HG02642 (cell line): Measurements from ENCODE around the gene SPRN.
"Not testable (repeated sequence)": the region's sequence is repeated elsewhere in the genome, so short reads cannot be mapped to it uniquely, and the experiment has no call there.

Experiments used
- ATAC-seq: cut with Tn5 transposase; IDR thresholded peaks from one replicate; pipeline ENCODE4 v1.9.1; 2021; ENCODE audit warnings: mild to moderate bottlenecking; ENCODE audit not compliant: unreplicated experiment, poor library complexity

Gene SPRN

GRCh38 chr10:133441356-133441755 is 16.9 kb upstream of the SPRN start:
- ATAC-seq, result not testable (repeated sequence)

GRCh38 chr10:133440633-133441285 is 16.3 kb upstream of the SPRN start:
- ATAC-seq, result no peak

DNA sequence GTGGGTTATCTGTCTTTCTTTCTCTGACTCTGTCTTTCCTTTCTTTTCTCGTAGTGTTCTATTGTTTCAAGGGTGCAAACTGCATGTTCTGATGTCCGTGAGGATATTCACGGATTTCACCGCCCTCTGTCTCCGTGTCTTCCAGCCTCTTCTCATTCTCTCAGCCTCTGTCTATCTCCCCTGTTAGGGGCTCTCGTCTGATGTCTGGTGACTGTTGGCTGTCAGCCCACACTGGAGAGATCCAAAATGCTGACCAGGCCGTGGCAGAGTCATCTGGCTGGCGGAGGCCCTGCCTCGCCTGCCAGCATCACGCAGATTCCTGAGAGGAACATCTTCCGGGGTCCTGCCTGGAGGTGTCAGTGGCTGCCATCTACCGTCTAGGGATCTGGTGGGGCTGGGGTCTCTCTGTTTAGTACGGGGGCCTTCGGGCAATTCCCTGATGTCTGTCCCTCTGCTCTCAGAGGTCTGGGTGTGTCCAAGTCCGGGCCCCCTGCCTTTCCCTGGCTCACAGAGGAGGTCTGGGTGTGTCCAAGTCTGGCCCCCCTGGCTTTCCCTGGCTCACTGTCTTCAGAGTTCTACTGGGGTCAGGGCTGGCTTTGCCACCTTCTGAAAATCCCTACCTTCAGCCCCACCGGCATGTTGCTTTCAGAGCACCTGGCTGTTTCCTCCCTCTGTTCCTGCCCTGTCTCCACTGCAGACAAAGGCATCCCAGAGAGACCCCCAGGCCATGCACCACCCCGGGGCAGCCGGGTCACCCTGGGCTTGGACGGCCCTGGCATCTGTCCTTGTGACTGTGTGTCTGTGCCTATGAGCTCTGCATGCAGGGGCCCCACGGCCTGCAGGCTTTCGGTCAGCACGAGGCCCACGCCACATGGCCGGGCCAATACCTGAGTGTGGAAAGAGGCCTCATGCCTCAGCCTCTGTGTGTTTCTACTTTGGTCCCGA is 15.4 kb upstream of the SPRN start:
- ATAC-seq, result no peak

- no peak for ATAC-seq
These were observed 14.4 kb upstream of the SPRN start for GRCh38 chr10:133438711-133439273.

DNA sequence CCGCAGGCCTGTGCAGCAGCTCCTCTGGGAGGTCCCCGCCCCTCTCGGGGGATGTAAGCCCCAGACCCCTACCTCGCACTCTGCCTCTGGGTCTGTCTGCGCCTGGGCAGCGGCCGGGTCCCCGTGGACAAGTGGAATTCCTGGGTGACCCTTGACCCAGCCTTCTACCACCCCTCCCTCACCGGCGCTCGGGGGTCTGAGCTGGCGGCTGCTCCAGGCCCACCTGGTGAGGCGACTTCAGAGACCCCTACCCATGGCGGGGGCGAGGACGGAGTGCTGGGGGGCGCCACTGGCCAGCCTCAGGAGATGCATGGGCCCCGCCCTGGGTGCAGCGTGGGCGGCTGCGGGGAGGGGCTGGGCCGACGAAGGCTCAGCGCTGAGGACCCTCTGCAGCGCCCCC is 8.4 kb upstream of the SPRN start:
- ATAC-seq, result not testable (repeated sequence)

- not testable (repeated sequence) for ATAC-seq
These were observed 7.6 kb upstream of the SPRN start for GRCh38 chr10:133431888-133432613.

- ATAC-seq, result not testable (repeated sequence)
These were observed 5.1 kb upstream of the SPRN start for GRCh38 chr10:133429571-133429970.

DNA sequence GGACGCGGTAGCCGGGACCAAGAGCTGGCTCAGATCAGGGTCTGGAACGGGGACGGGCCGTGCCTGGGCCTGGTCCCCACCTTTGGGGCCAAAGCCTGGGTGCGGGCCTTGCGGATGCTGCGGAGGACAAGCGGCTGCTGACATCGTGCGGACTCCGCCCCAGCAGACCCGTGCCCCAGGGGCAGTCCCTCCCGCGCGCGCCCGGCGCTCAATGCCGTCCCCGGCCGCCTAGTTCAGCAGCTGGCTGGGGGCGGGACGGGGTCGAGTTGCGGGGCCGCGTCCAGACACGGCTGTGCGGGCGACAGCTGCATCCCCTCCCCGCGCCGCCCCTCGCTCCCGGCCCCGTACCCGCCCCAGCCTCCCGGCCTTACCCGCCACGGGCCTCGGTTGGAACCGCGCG is 323 bp downstream of the SPRN start:
- ATAC-seq, result not testable (repeated sequence)

DNA sequence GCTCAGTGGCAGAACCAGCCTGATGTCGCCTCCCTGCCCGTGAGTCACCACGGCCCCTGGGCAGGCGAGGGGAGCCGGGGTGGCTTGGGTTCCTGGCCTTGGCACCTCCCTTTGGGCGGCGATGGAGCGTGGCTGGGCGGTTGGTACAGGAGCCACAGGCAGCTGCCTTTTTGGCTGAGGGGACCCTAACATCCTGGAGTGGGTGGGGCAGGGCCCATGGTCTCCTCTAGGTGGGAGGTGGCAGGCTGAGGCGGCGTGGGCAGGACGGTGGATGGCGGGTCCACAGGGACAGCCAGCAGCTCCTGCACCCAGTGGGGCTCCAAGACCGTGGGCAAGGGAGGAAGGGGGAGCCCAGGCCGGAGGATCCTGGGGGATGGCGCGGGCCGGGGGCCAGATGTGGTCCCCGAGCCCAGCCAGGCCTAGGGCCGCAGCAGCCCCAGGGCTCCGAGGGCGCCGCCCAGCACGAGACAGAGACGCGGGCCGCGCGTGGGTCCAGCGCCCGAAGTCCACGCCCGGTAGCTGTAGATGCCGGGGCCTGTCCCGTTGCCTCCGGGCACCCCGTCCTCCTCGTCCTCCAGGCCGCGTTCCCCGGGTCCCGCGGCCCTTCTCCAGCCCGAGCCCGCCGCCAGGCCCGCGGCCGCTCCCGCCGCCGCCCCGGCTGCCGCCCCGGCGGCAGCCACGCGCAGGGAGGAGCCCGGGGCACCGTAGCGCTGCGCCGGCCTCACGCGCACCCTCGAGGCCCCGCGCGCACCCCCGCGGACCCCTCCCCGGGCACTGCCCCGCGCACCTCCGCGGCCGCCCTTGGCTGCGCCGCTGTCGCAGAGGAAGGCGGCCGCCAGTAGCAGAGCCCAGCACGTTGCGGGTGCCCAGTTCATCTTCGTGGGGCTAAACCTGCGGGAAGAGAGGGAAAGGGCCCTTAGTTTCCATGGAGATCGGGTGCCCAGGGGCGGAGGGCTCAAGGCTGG is 1.3 kb downstream of the SPRN start:
- ATAC-seq, result no peak

- ATAC-seq, result no peak
These were observed 2.1 kb downstream of the SPRN start for GRCh38 chr10:133422223-133422806.

- no peak for ATAC-seq
These were observed 2.8 kb downstream of the SPRN start for GRCh38 chr10:133421336-133422222.

DNA sequence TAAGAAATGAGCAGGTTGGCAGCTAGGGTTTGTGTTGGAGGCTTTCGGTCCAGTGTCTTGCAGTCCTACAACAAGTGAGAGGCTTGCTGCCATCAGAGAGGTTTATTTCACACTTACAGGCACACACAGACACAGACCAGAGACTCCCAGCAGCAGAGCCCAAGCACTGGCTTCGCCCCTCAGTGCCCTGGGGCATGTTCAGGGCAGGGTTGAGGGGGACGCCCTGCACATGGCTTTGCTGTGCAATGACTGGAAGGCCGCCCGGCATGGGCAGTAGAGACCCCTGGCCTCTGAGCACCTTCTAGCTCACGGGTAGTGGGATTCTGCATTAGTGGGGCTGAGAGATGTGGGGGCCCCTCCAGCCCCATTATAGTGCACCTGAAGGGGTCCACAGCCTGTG is 3.8 kb downstream of the SPRN start:
- no peak for ATAC-seq

DNA sequence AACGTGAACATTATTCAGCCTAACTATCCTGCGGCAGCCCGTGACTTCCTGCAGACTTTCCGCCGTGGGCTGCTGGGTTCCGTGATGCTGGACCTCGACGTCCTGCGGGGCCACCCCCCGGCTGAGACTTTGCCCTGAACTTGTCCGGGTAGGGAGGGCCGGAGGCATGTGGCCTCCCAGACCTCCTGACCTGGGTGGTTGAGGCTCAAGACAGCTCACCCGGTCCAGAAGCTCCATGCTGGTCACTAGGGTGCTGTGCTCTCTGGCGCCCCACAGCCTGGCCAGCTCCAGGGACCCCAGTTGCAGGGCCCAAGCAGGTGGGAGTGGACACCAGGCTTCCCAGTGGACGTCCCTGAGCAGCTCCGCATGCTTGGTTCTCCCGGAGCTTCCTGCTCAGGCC is 4.4 kb downstream of the SPRN start:
- no peak for ATAC-seq

GRCh38 chr10:133419211-133419950 is 5.0 kb downstream of the SPRN start:
- no peak for ATAC-seq

DNA sequence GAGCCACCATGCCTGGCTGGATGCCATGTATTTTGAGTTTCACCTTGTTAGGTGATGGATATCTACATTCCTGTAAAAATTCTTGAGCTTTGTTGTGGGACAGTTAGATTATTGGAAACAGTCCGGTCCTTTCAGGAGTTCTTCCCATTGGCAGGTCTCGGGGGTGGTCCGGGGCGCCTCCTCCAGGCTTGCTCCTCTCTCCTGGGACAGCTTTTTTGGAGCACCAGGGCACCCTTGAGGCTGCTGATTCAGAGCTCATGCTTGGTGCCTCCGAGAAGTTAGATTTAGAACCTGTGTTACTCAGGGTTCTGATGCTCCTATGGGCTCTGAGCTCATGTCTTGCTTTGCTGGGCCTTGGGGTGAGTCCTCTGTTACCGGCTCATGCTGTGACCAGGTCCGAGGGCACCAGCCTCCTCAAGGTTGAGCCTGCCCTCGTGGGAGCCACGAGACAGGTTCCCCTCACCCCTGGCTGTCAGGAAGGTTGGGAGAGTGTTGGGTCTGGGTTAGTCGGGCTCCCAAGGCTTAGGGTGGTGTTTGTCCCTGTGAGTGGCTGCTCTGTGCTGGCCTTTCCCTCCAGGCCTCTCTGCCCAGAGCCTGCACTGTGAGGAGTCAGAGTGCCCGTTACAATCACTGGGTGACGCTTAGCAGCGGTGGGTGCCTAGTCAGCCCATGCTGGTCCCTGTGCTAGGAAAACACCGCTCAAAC is 6.0 kb downstream of the SPRN start:
- no peak for ATAC-seq

DNA sequence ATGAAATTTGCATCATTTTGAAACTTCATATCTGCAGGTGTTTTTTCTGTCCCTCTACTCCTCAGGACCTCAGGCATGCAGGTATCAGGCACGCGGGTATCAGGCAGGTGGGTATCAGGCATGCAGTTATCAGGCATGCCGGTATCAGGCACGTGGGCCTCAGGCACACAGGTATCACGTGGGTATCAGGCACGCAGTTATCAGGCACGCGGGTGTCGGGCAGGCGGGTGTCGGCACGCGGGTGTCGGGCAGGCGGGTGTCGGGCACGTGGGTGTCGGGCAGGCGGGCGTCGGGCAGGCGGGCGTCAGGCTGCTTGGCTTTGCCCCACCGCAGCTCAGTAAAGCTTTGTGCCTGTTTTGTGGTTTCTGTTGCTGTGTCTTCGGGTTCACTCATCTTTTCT is 8.7 kb downstream of the SPRN start:
- ATAC-seq, result no peak

GRCh38 chr10:133414401-133414800 is 10.0 kb downstream of the SPRN start:
- ATAC-seq, result not testable (repeated sequence)
